Erythroblast (primary cell): ENCODE measurements around the gene STK24.

ENCODE experiments used
- GATA1 ChIP-seq: IDR thresholded peaks from 2 replicates; pipeline ENCODE4 v1.6.1; 2011; ENCODE audit warnings: low read depth, mild to moderate bottlenecking, control low read depth, low read length, moderate library complexity
- POLR2A ChIP-seq: IDR thresholded peaks from 2 replicates; pipeline ENCODE4 v1.6.1; 2011; ENCODE audit warnings: mild to moderate bottlenecking, low read length

GRCh38 chr13:98405690-98406344 is 171.1 kb downstream of the STK24 start:
- no peak for TF ChIP-seq POLR2A
- no peak for TF ChIP-seq GATA1
